ENCODE results near the gene JMJD7.

The JMJD7 gene

GRCh38 chr15:41783296-41783695, 44.6 kb upstream of the JMJD7 start:
- peak overlapping the region; percentile 14 for H3K4me3 ChIP-seq (ENCODE audit: low read depth, low read length, poor library complexity, severe bottlenecking)
- no peaks in the 10 kb centered on the region for H3F3A ChIP-seq (ENCODE audit: insufficient read depth, low read length)
- peak overlapping the region; percentile 88 for H3K27ac ChIP-seq (ENCODE audit: low read depth, low read length, poor library complexity, severe bottlenecking)
- TF ChIP-seq EZH2 (IDR thresholded peaks at IDR 0.05; ENCODE audit: borderline replicate concordance, low read length) (no peak), CTCF (IDR thresholded peaks at IDR 0.05; ENCODE audit: low read length) (no peak)
- peaks cover 58% of the 10 kb centered on the region for H3K4me1 ChIP-seq (ENCODE audit: insufficient read depth, low read length, severe bottlenecking)
- peak overlapping the region; percentile 32; the same call in 1 of the 2 replicates for H3K9ac ChIP-seq (ENCODE audit: low read length)
- H3K9me3 ChIP-seq (ENCODE audit: low read length), result no peaks in the 10 kb centered on the region
- H4K20me1 ChIP-seq (ENCODE audit: insufficient read depth, low read length), result no peaks in the 10 kb centered on the region
- H3K36me3 ChIP-seq (ENCODE audit: insufficient read depth, low read length), result 0 out of 2 replicates have a peak, but pooled peaks cover 4% of the 10 kb centered on the region
- no peaks in the 10 kb centered on the region for H3K27me3 ChIP-seq (ENCODE audit: insufficient read depth, low read length)
- no peaks in the 10 kb centered on the region for H3K9me2 ChIP-seq (ENCODE audit: low read depth, low read length)
- no peak overlapping the region for H2AFZ ChIP-seq (ENCODE audit: low read length)
- no peaks in the 10 kb centered on the region for H3K79me2 ChIP-seq (ENCODE audit: insufficient read depth, low read length)
- peak overlapping the region; percentile 51 for H3K4me2 ChIP-seq (ENCODE audit: low read length)

GRCh38 chr15:41788262-41788661, 39.6 kb upstream of the JMJD7 start:
- H3K79me2 ChIP-seq (ENCODE audit: insufficient read depth, low read length), result no peaks in the 10 kb centered on the region
- no peaks in the 10 kb centered on the region for H3K27me3 ChIP-seq (ENCODE audit: insufficient read depth, low read length)
- no peak for TF ChIP-seq EZH2 (IDR thresholded peaks at IDR 0.05; ENCODE audit: borderline replicate concordance, low read length)
- TF ChIP-seq CTCF (IDR thresholded peaks at IDR 0.05; ENCODE audit: low read length), result no peak
- no peak overlapping the region for H2AFZ ChIP-seq (ENCODE audit: low read length)
- H3K4me3 ChIP-seq (ENCODE audit: low read depth, low read length, poor library complexity, severe bottlenecking), result no peak overlapping the region
- peak overlapping the region; percentile 1; the same call in 1 of the 2 replicates for H3K4me2 ChIP-seq (ENCODE audit: low read length)
- H3K4me1 ChIP-seq (ENCODE audit: insufficient read depth, low read length, severe bottlenecking), result peaks cover 56% of the 10 kb centered on the region
- 0 out of 2 replicates have a peak, but pooled peaks cover 4% of the 10 kb centered on the region for H3K36me3 ChIP-seq (ENCODE audit: insufficient read depth, low read length)
- H3K9me3 ChIP-seq (ENCODE audit: low read length), result no peaks in the 10 kb centered on the region
- H3K27ac ChIP-seq (ENCODE audit: low read depth, low read length, poor library complexity, severe bottlenecking), result no peak overlapping the region
- H3F3A ChIP-seq (ENCODE audit: insufficient read depth, low read length), result no peaks in the 10 kb centered on the region
- no peaks in the 10 kb centered on the region for H4K20me1 ChIP-seq (ENCODE audit: insufficient read depth, low read length)
- H3K9me2 ChIP-seq (ENCODE audit: low read depth, low read length), result no peaks in the 10 kb centered on the region
- H3K9ac ChIP-seq (ENCODE audit: low read length), result no peak overlapping the region

DNA sequence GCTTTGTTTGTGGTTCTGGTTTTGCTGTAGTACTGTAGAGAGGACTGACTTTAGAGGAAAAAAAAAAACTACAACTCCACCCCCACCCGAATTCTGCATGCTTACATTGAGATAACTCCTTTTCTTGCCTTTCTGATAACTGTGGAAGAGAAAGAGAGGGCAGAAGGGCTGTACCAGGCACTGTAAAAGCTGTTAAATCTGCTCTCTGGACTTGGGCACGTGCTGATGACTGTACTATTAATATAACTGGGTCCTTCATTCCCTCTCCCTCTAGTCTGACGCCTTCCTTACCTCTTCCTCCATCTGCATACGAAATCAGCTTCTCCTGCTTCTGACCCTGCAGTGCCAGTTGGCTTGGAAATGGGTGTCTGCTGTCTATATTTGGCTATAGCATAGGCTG, 38.7 kb upstream of the JMJD7 start:
- H3K9me2 ChIP-seq (ENCODE audit: low read depth, low read length), result no peaks in the 10 kb centered on the region
- no peak overlapping the region for H2AFZ ChIP-seq (ENCODE audit: low read length)
- H4K20me1 ChIP-seq (ENCODE audit: insufficient read depth, low read length), result no peaks in the 10 kb centered on the region
- H3K4me3 ChIP-seq (ENCODE audit: low read depth, low read length, poor library complexity, severe bottlenecking), result no peak overlapping the region
- TF ChIP-seq CTCF (IDR thresholded peaks at IDR 0.05; ENCODE audit: low read length) (no peak), EZH2 (IDR thresholded peaks at IDR 0.05; ENCODE audit: borderline replicate concordance, low read length) (no peak)
- no peaks in the 10 kb centered on the region for H3K9me3 ChIP-seq (ENCODE audit: low read length)
- no peaks in the 10 kb centered on the region for H3F3A ChIP-seq (ENCODE audit: insufficient read depth, low read length)
- H3K4me1 ChIP-seq (ENCODE audit: insufficient read depth, low read length, severe bottlenecking), result peaks cover 47% of the 10 kb centered on the region
- peak overlapping the region; percentile 6 for H3K27ac ChIP-seq (ENCODE audit: low read depth, low read length, poor library complexity, severe bottlenecking)
- no peaks in the 10 kb centered on the region for H3K79me2 ChIP-seq (ENCODE audit: insufficient read depth, low read length)
- H3K36me3 ChIP-seq (ENCODE audit: insufficient read depth, low read length), result 0 out of 2 replicates have a peak, but pooled peaks cover under 1% of the 10 kb centered on the region
- no peaks in the 10 kb centered on the region for H3K27me3 ChIP-seq (ENCODE audit: insufficient read depth, low read length)
- H3K4me2 ChIP-seq (ENCODE audit: low read length), result peak overlapping the region; percentile 1; the same call in 1 of the 2 replicates
- no peak overlapping the region; the same call in 1 of the 2 replicates for H3K9ac ChIP-seq (ENCODE audit: low read length)
